Activated naive CD4-positive, alpha-beta T cell treated with anti-CD3 and anti-CD28 coated beads, Interleukin-2, amount 50 U/mL, for 24 hours (primary cell): ENCODE data around the gene ACOT8.
A peak's percentile ranks its signal among the peaks of the same experiment; 100 is the strongest.
"Not testable (repeated sequence)": the region's sequence is repeated elsewhere in the genome, so short reads cannot be mapped to it uniquely, and the experiment has no call there.

Source experiments
- H3K27ac Mint-ChIP-seq: one replicate; pipeline ENCODE4 v1.8.0; 2021; ENCODE audit warnings: mild to moderate bottlenecking, mixed read lengths
- H3K27me3 Mint-ChIP-seq: one replicate; pipeline ENCODE4 v1.8.0; 2021; ENCODE audit warnings: mixed read lengths
- H3K36me3 Mint-ChIP-seq: one replicate; pipeline ENCODE4 v1.8.0; 2021; ENCODE audit warnings: mixed read lengths
- H3K4me1 Mint-ChIP-seq: one replicate; pipeline ENCODE4 v1.8.0; 2021; ENCODE audit warnings: mixed read lengths
- H3K4me3 Mint-ChIP-seq: one replicate; pipeline ENCODE4 v1.8.0; 2021; ENCODE audit warnings: mild to moderate bottlenecking, mixed read lengths
- H3K9me3 Mint-ChIP-seq: one replicate; pipeline ENCODE4 v1.8.0; 2021; ENCODE audit warnings: mixed read lengths

The ACOT8 gene

GRCh38 chr20:45890985-45891983 is 34.1 kb upstream of the ACOT8 start, which contains the start of the genes CTSA and NEURL2:
TSS of gene CTSA (plus strand) at chr20:45891335. CDS start at chr20:45891569, 234 bp downstream.
TSS of gene NEURL2 (minus strand) at chr20:45891208. CDS start at chr20:45890991, 217 bp downstream.
- Mint-ChIP-seq H3K4me3 (peak within 1 kb of the TSS; percentile 93), H3K4me1 (peaks cover 41% of the 10 kb centered on the region), H3K27me3 (no peaks in the 10 kb centered on the region), H3K27ac (peak within 1 kb of the TSS; percentile 95), H3K36me3 (peaks cover 3% of the 10 kb centered on the region), H3K9me3 (no peaks in the 10 kb centered on the region)

GRCh38 chr20:45890077-45890984 is 33.1 kb upstream of the ACOT8 start:
- H3K9me3 Mint-ChIP-seq: no peaks in the 10 kb centered on the region
- H3K4me3 Mint-ChIP-seq: peak overlapping the region; percentile 93
- peaks cover 3% of the 10 kb centered on the region for H3K36me3 Mint-ChIP-seq
- peaks cover 47% of the 10 kb centered on the region for H3K4me1 Mint-ChIP-seq
- peak overlapping the region; percentile 95 for H3K27ac Mint-ChIP-seq
- no peaks in the 10 kb centered on the region for H3K27me3 Mint-ChIP-seq

GRCh38 chr20:45888681-45889080 is 31.5 kb upstream of the ACOT8 start:
- Mint-ChIP-seq H3K9me3 (no peaks in the 10 kb centered on the region), H3K4me1 (peaks cover 54% of the 10 kb centered on the region), H3K36me3 (peaks cover 6% of the 10 kb centered on the region), H3K27me3 (no peaks in the 10 kb centered on the region), H3K27ac (peak overlapping the region; percentile 23), H3K4me3 (no peak overlapping the region)

GRCh38 chr20:45887346-45887715 is 30.1 kb upstream of the ACOT8 start, which contains the start of gene SPATA25:
TSS of gene SPATA25 (minus strand) at chr20:45887622. CDS start at chr20:45887590, 32 bp downstream.
- Mint-ChIP-seq H3K27me3 (no peaks in the 10 kb centered on the region), H3K27ac (peak within 1 kb of the TSS; percentile 59), H3K4me1 (peaks cover 57% of the 10 kb centered on the region), H3K4me3 (no peak within 1 kb of the TSS), H3K9me3 (no peaks in the 10 kb centered on the region), H3K36me3 (peaks cover 11% of the 10 kb centered on the region)

GRCh38 chr20:45886590-45887345 is 29.6 kb upstream of the ACOT8 start:
- no peak overlapping the region for H3K4me3 Mint-ChIP-seq
- peaks cover 57% of the 10 kb centered on the region for H3K4me1 Mint-ChIP-seq
- no peaks in the 10 kb centered on the region for H3K9me3 Mint-ChIP-seq
- no peaks in the 10 kb centered on the region for H3K27me3 Mint-ChIP-seq
- peak overlapping the region; percentile 59 for H3K27ac Mint-ChIP-seq
- H3K36me3 Mint-ChIP-seq: peaks cover 14% of the 10 kb centered on the region

GRCh38 chr20:45883100-45883469 is 25.9 kb upstream of the ACOT8 start:
- Mint-ChIP-seq H3K9me3 (no peaks in the 10 kb centered on the region), H3K27ac (peak overlapping the region; percentile 81), H3K36me3 (peaks cover 14% of the 10 kb centered on the region), H3K27me3 (no peaks in the 10 kb centered on the region), H3K4me3 (peak overlapping the region; percentile 55), H3K4me1 (peaks cover 51% of the 10 kb centered on the region)

GRCh38 chr20:45882469-45883099 is 25.4 kb upstream of the ACOT8 start:
- peaks cover 12% of the 10 kb centered on the region for H3K36me3 Mint-ChIP-seq
- peak overlapping the region; percentile 84 for H3K4me3 Mint-ChIP-seq
- H3K9me3 Mint-ChIP-seq: no peaks in the 10 kb centered on the region
- no peaks in the 10 kb centered on the region for H3K27me3 Mint-ChIP-seq
- H3K4me1 Mint-ChIP-seq: peaks cover 49% of the 10 kb centered on the region
- peak overlapping the region; percentile 81 for H3K27ac Mint-ChIP-seq

- Mint-ChIP-seq H3K4me1 (peaks cover 45% of the 10 kb centered on the region), H3K4me3 (peak within 1 kb of the TSS; percentile 91), H3K36me3 (peaks cover 13% of the 10 kb centered on the region), H3K9me3 (no peaks in the 10 kb centered on the region), H3K27me3 (no peaks in the 10 kb centered on the region), H3K27ac (peak within 1 kb of the TSS; percentile 91)
Observed at GRCh38 chr20:45880988-45881788, 24.0 kb upstream of the ACOT8 start, which contains the start of gene ZSWIM1. TSS of gene ZSWIM1 (plus strand) at chr20:45881227. CDS start at chr20:45882593, 1,366 bp downstream.

GRCh38 chr20:45878076-45878761 is 21.0 kb upstream of the ACOT8 start:
- Mint-ChIP-seq H3K4me1 (peaks cover 23% of the 10 kb centered on the region), H3K27me3 (no peaks in the 10 kb centered on the region), H3K4me3 (no peak overlapping the region), H3K36me3 (peaks cover 7% of the 10 kb centered on the region), H3K9me3 (no peaks in the 10 kb centered on the region), H3K27ac (no peak overlapping the region)

GRCh38 chr20:45874576-45874975 is 17.4 kb upstream of the ACOT8 start:
- H3K4me1 Mint-ChIP-seq: no peaks in the 10 kb centered on the region

GRCh38 chr20:45874104-45874481 is 16.9 kb upstream of the ACOT8 start:
- H3K36me3 Mint-ChIP-seq, H3K27ac Mint-ChIP-seq, H3K4me1 Mint-ChIP-seq, H3K9me3 Mint-ChIP-seq, H3K4me3 Mint-ChIP-seq, H3K27me3 Mint-ChIP-seq: not testable (repeated sequence)

More at GRCh38 chr20:45874576-45874975, 17.4 kb upstream of the ACOT8 start:
- Mint-ChIP-seq H3K4me3 (no peak overlapping the region), H3K27me3 (no peaks in the 10 kb centered on the region), H3K36me3 (peaks cover 3% of the 10 kb centered on the region), H3K9me3 (no peaks in the 10 kb centered on the region), H3K27ac (no peak overlapping the region)

- Mint-ChIP-seq H3K4me3 (no peak overlapping the region), H3K36me3 (peaks cover 3% of the 10 kb centered on the region), H3K27me3 (no peaks in the 10 kb centered on the region), H3K27ac (no peak overlapping the region), H3K4me1 (no peaks in the 10 kb centered on the region), H3K9me3 (no peaks in the 10 kb centered on the region)
Observed at GRCh38 chr20:45873409-45874103, 16.4 kb upstream of the ACOT8 start.

GRCh38 chr20:45872626-45873025 is 15.4 kb upstream of the ACOT8 start:
- Mint-ChIP-seq H3K9me3 (no peaks in the 10 kb centered on the region), H3K27me3 (no peaks in the 10 kb centered on the region), H3K27ac (no peak overlapping the region), H3K4me1 (no peaks in the 10 kb centered on the region), H3K4me3 (no peak overlapping the region), H3K36me3 (peaks cover 3% of the 10 kb centered on the region)
